ENCODE measurements around the gene CTSO. TPM values are rescaled to one million over a fixed set of nuclear protein-coding genes. Genes with fewer than 3 reads are reported as not detected.
"Not testable (repeated sequence)": the region's sequence is repeated elsewhere in the genome, so short reads cannot be mapped to it uniquely, and the experiment has no call there.

CTSO gene
- total RNA-seq, 1 donor from 2014 or later = 19.6 TPM

DNA sequence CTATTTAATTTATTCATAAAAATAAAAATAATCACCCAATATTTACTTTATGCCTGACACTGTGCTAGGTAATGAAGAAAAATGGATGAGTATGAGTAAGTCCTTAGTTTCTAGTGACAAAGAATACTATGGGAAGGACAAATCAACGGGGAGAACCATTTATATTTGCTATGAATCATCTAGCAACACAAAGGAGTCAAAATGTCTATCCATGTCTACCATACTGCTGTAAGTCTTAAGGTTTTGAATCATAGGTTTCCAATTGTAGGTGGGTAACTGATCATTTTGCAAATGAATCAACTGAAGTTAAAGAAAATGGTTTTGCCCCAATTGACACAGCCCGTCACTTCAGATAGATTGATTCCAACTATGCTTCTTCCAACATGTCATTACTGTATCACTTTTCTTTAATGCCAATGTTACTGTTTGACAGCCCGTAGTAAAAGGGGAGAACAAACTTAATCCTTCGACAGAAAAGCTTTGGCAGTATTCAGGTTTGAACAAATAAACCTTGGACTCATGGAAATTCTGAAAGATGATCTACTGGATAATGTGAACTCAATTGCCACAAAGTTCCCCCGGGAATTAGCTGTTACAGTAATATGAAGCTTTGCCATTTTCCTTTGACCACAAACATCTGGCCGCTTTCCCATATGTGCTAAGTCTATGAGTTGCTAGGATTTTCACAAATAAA, 47.0 kb downstream of the CTSO start:
- DNase-seq = peak; percentile 90

DNA sequence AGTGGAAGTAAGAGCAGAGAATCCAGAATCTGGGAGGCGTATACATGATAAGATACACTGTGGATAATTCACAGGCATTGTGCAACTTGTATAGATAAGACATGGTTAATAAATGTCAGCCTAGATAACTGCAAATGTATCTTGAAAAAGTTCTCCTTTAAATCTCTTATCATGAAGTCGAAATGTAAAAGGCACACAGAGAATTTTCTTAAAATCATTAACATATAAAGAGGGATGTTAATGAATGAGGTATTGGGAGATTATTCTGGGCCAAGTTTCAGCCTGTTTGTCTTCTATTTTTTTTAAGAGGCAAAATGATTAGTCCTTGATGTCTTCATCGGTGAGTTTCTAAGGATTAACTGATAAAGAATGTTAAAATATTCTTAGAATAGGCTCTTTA, 49.3 kb downstream of the CTSO start:
- no peak for DNase-seq

DNA sequence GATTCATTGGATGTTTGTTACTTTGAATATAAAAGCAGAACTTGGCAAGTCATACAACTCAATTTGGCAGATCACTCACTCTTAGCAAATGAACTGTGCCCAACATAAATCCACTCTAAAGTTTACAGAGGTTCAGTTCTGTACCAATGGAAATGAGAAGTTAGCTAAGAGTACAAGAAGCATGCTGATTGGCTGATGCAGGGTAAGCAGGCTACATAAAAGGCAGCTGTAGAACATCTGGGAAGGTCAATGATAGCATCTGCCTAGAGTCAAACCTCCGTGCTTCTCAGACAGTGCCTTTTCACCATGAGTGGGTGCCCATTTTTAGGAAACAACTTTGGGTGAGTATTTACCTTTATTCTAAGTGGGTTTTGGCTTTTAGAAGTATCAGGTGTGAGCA, 50.2 kb downstream of the CTSO start, which contains the start of gene TDO2:
Gene TDO2, plus strand, starts transcription at position 244 of the 400 bp plus-strand sequence. Its CDS starts 63 bp downstream, at position 307.
- no peak for DNase-seq

DNA sequence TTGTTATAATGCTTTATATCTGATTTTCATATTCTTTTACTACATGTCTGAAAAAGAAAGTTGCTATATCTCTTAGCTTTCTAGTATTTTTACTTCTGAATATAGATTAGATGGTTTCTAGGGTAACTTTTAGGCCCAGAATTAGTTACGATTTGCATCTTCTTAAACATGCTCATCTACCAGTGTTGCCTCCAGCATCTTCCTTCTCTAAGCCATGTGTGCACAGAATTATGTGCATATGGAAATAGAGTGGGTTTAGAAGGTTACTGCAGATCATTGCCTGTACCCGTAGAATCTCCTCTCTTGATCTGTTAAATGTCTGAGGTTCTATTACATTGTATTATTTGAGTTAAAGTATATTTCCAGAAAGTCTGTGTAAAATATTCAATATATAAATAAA, 52.7 kb downstream of the CTSO start:
- DNase-seq = no peak

DNA sequence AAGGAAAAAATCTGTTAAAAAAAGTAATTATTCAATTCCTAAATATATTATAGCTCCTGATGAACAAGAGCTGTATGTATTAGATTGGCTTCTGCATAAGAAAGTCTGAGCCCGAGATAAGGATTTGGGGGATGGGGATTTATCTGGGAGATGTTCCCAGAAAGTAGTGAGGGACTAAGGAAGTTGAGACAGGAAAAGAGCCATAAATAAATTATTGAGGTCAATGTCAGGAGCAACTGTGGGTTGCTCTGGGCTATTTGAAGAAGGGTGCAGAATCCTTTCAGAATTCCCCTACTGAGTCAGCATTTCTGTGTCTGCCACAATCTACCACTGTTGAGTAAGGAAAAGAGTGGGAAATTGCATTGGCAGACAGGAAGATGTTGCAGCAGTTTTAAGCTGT, 53.3 kb downstream of the CTSO start:
- DNase-seq = no peak

DNA sequence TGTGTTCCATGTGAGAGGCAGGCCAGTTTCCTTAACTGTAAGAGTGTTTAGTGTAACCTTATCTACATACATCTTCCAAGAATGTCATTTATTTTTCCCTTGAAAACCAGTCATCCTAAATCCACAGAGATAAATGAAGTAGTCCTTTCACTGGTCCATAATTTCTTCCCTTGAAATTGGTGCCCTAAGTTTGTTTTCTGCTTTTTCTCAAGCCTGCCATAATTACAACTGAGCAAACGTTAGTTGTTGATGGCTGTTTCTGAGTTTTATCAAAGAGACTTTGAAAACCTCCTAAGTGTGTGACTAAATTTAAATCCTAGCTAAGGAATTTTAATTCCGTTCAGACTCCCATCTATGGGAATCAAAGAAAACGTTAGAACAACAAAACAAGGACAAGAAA, 53.8 kb downstream of the CTSO start:
- no peak for DNase-seq

DNA sequence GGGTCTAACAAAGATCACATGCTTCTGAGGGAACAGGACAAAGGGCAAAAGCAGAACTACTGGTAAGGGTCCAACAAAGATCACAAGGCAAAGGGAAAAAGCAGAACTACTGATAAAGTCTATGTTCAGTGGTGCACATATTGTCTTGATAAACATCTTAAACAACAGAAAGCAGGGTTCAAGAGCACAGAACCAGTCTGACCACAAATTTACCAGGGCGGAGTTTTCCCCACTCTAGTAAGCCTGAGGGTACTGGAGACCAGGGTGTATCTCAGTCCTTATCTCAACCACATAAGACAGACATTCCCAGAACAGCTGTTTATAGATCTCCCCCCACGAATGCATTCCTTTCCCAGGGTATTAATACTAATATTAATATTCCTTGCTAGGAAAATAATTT, 55.3 kb downstream of the CTSO start:
- DNase-seq = not testable (repeated sequence)

DNA sequence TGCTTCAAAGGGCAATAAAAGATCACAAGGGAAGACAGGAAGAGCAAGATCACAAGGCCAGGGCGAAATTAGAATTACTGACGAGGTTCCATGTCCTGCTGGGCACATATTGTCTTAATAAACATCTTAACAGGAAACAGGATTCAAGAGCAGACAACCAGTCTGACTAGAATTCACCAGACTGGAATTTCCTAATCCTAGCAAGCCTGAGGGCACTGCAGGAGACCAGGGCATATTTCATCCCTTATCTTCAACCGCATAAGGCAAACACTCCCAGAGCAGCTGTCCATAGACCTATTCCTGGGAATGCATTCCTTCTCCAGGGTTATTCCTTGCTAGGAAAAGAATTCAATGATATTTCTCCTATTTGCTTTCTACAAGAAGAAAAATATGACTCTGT, 62.6 kb downstream of the CTSO start:
- DNase-seq = no peak

DNA sequence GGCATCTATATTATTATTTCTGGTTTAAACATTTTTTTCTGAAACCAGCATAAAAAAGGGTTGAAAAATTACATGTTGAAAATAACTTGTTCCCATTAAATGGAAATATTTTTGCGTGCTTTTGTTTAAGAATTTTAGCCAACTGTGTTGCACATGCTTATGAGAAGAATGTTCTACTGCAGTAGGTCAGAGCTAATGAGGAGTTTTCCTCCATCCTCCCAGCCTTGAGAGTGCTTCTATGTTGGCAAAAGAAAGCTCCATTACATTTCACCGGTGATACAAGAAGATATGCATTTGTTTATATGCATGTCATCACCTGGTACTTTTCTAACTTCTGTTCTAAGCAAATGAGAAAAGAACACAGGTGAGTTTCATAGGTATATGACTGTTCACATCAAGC, 63.7 kb downstream of the CTSO start:
- no peak for DNase-seq

DNA sequence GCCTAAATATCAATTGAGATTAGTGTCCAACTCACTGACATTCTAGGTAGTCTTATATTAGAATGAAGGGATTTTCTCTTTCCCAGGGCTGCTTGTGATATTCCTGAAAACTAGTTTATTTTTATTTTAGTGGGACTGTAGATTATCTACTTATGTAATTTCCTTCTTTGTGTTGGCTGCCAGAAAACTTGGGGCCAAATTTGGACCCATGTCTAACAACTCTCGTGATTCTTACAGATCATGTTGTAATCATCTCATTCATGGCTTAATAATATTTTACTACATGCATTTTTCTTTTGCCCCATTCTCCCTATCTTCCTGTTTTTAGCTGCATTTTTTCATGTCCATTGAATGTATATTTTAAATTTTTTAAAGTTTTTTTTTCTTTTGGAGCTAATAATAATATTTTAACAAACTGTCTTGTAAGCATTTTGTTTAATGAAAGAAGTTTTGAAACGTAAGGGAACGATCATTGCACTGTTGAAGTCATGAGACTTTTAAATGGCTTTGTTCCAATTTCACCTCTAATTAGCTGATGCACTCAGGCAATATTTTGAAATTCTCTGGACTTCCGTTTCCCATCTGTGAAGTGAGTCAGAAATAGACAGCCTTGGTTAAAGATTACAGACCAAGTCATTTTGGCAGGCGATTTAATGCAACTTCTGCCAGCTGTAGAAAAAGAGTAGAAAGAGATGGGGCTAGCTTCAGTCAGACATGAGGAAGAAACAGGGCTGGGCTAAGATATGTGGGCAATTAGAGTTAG, 64.5 kb downstream of the CTSO start:
- no peak for DNase-seq

DNA sequence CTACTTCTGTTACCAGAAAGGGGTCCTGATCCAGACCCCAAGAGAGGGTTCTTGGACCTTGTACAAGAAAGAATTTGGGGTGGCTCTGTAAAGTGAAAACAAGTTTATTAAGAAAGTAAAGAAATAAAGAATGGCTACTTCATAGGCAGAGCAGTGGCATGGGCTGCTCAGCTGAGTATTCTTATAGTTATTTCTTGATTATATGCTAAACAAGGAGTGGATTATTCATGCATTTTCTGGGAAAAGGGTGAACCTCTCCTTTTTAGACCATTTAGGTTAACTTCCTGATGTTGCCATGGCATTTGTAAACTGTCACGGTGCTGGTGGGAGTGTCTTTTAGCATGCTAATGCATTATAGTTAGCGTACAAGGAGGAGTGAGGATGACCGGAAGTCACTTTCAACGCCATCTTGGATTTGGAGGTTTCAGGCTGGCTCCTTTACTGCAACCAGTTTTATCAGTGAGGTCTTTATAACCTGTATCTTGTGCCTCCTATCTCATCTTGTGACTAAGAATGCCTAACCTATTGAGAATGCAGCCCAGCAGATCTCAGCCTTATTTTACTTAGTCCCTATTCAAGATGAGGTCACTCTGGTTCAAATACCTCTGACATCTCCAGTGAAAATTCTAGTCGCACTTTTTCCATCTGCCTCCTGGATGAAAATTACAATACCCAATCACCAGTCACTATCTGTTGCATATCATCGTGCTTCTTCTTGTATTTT, 65.7 kb downstream of the CTSO start:
- no peak for DNase-seq

DNA sequence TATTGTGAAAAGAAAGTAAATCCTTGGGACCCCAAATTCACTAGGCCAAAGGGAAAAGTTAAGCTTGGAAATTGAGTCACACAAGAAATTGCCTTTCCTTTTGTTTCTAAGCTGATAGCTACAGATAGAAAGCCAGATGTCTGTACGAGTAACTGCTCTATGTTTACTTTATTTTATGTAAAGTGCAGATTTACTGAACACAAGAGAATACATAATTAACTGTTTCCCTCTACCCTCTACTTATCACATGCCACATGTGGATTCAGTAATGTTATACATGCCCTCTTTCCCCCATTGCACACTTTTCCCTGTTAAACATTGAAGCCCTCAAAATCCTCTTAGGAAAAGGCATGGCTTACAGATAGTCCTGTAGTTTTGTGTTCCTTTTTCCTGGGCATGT, 66.6 kb downstream of the CTSO start:
- DNase-seq = no peak

DNA sequence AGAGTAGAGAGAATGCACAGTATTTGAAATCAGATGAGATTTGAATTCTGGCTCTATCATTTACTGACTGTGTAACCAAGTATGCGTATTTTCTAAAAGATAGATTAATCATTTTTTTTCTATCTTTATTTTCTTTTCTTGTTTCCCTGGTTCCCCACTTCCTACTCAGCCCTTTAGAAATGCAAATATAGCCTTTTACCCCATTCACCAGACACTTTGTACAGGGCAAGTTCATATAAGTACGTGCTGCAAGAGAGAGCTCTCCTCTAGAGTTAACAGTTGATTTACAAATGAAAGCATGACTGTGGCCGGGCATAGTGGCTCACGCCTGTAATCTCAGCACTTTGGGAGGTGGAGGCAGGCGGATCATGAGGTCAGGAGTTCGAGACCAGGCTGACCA, 68.0 kb downstream of the CTSO start:
- DNase-seq = no peak

DNA sequence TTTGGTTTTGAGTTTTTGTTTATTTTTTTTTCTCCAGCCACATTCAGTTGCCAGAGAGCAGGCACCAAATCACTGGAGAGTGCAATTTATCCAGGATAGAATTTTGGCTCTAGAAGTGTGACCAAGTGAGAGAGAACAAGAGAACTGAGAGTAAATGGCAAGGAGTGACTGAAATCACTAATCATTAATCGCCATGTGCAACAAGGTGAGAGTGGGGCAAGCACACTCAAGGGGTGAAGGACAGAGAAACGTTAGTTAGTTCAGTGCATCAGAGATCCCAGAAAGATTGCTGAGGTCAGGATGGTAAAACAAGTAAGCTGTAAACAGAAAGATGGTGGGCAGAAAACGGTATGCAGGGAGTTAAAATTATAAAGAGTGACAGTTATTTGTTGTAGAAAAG, 69.8 kb downstream of the CTSO start:
- DNase-seq = no peak

DNA sequence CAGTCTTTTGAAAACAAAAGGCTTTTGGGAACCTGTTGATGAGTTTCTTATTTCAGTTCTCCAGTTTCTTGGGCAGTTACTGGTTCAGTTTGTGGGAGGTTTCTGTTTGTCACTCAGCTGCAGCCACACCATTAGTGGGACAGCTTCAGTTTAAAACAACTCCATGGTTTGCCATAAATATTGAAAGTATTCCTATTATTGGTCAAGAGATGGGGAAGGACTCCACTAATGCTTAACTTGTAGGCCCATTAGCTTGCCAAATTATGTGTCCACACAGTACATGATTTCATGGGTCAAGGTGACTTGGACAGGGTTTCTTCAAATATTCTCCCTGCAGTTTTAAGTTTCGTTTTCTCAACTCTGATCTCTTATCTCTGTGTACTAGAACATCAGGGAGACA, 72.1 kb downstream of the CTSO start:
- no peak for DNase-seq

DNA sequence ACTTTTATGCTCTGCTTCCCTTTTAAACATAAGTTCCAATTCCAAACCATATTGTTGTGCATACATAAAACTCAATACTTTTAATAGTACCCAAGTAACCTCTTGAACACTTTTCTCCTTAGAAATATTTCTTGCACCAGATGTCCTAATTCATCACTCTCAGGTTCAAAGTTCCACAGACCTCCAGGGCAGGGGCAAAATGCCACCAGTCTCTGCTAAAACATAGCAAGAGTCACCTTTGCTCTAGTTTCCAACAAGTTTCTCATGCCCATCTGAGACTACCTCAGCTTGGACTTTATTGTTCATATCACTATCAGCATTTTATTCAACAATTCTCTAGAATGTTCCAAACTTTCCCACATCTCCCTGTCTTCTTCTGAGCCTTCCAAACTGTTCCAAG, 73.9 kb downstream of the CTSO start:
- no peak for DNase-seq

DNA sequence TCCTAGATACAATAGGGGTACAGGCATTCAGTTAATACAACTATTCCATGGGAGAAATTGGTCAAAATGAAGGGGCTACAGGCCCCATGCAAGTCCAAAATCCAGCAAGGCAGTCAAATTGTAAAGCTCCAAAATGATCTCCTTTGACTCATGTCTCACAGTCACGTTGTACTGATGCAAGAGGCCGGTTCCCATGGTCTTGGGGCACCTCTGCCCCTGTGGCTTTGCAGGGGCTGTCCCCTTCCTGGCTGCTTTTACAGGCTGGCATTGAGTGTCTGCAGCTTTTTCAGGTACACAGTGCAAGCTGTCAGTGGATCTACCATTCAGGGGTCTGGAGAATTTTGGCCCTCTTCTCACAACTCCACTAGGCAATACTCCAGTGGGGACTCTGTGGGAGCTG, 75.1 kb downstream of the CTSO start:
- no peak for DNase-seq

DNA sequence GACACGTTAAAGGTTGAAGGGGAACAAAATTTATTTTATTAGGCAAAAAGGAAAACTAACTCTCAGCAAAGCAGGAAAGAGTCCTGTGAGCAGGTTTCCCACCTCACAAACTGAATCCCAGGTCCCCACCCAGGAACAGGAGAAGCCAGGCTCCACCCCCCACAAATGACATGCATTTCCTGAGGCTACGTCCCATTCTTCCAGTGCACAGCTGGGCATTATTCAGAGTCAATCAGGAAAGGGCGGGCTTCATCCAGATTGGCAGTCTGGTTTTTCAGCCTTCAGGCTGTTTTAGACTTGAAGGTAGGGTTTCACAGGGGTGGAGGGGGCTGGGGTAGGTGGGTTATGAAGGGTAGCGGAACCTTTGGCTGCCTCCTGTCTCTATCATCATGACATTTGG, 75.7 kb downstream of the CTSO start:
- DNase-seq = no peak

DNA sequence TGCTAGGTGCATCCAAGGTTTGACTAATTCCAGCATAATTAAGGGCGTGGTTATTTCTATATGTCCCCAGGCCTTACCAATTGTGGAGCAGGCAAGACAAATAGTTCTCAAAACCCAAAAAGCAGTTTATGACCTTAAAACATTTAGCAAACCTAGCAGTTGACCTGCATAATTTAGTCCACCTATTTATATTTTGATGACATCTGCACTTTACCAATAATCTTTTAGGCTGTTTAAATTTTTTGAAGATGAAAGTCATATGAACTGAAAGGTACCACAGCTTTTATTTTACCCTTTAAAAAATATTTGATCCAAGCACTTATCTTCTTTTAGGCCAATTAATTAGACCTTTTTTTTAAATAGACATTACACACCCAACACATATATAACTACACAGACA, 77.8 kb downstream of the CTSO start:
- no peak for DNase-seq

All from skin of body (tissue), 2 donors.